ENCODE results near the gene ZNF524. TPM values are rescaled to one million over a fixed set of nuclear protein-coding genes. Genes with fewer than 3 reads are reported as not detected.
A peak's percentile ranks its signal among the peaks of the same experiment; 100 is the strongest.

The ZNF524 gene
- total RNA-seq, 1 donor from 2014 or later: 6.3 TPM

DNA sequence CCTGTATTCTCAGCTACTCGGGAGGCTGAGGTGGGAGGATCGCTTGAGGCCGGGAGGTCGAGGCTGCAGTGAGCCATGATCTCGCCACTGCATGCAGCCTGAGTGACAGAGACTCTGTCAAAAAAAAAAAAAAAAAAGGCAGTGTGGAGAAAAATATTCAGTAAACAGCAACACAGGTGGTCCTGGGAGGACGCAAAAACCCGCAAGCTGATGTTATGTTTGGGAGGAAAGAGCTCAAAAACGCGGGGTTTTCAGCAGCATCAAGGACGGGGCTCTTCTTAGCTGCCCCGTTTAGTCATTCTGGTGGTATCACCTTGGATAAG is 24.9 kb downstream of the ZNF524 start:
- Histone ChIP-seq H3K27me3 (ENCODE audit: insufficient read depth, low read length) (no peaks in the 10 kb centered on the region), H3K36me3 (ENCODE audit: insufficient read depth, low read length) (no peaks in the 10 kb centered on the region), H2AFZ (ENCODE audit: low read depth, low read length) (peak overlapping the region; percentile 95), H3K27ac (ENCODE audit: low read depth, low read length) (no peak overlapping the region), H3K4me3 (ENCODE audit: insufficient read depth, low read depth, low read length) (peak overlapping the region; percentile 73), H3K4me2 (ENCODE audit: low read length) (peak overlapping the region; percentile 99), H3K9me3 (ENCODE audit: insufficient read depth, low read depth, low read length) (no peaks in the 10 kb centered on the region), H4K20me1 (ENCODE audit: insufficient read depth, low read length) (peaks cover 13% of the 10 kb centered on the region), H3K4me1 (ENCODE audit: insufficient read depth, low read length) (no peaks in the 10 kb centered on the region), H3K79me2 (ENCODE audit: insufficient read depth, low read length) (peaks cover 8% of the 10 kb centered on the region), H3K9ac (ENCODE audit: low read length) (peak overlapping the region; percentile 94)
- peaks cover 6% of the 10 kb centered on the region for H3K4me1 Mint-ChIP-seq (ENCODE audit: low read depth, unreplicated experiment)
- H3K9me3 Mint-ChIP-seq (ENCODE audit: unreplicated experiment): no peaks in the 10 kb centered on the region
- FAIRE-seq (no peak), DNase-seq (ENCODE audit: low read depth) (no peak)
- peaks cover 2% of the 10 kb centered on the region for H3K36me3 Mint-ChIP-seq (ENCODE audit: low read depth, unreplicated experiment)
- H3K27me3 Mint-ChIP-seq (ENCODE audit: low read depth, unreplicated experiment): no peaks in the 10 kb centered on the region
- peak overlapping the region; percentile 89 for H3K4me3 Mint-ChIP-seq (ENCODE audit: unreplicated experiment)
- peak overlapping the region; percentile 4 for H3K27ac Mint-ChIP-seq (ENCODE audit: unreplicated experiment)
- TF ChIP-seq, protein P1, sequence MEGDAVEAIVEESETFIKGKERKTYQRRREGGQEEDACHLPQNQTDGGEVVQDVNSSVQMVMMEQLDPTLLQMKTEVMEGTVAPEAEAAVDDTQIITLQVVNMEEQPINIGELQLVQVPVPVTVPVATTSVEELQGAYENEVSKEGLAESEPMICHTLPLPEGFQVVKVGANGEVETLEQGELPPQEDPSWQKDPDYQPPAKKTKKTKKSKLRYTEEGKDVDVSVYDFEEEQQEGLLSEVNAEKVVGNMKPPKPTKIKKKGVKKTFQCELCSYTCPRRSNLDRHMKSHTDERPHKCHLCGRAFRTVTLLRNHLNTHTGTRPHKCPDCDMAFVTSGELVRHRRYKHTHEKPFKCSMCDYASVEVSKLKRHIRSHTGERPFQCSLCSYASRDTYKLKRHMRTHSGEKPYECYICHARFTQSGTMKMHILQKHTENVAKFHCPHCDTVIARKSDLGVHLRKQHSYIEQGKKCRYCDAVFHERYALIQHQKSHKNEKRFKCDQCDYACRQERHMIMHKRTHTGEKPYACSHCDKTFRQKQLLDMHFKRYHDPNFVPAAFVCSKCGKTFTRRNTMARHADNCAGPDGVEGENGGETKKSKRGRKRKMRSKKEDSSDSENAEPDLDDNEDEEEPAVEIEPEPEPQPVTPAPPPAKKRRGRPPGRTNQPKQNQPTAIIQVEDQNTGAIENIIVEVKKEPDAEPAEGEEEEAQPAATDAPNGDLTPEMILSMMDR (IDR thresholded peaks at IDR 0.05; ENCODE audit: insufficient read depth, low read depth, low read length): no peak
- TF ChIP-seq EZH2 (IDR thresholded peaks at IDR 0.05; ENCODE audit: insufficient read depth, low read length): no peak

- Mint-ChIP-seq H3K27me3 (ENCODE audit: low read depth, unreplicated experiment) (no peaks in the 10 kb centered on the region), H3K27ac (ENCODE audit: unreplicated experiment) (no peak overlapping the region)
- FAIRE-seq: no peak
Measured at GRCh38 chr19:55626350-55626749, 26.3 kb downstream of the ZNF524 start.

GRCh38 chr19:55632463-55632834 is 32.4 kb downstream of the ZNF524 start:
- TF ChIP-seq, protein P1 (IDR thresholded peaks at IDR 0.05; ENCODE audit: insufficient read depth, low read depth, low read length): peak; percentile 92
- no peak for TF ChIP-seq EZH2 (IDR thresholded peaks at IDR 0.05; ENCODE audit: insufficient read depth, low read length)
- Histone ChIP-seq H3K79me2 (ENCODE audit: insufficient read depth, low read length) (peaks cover 28% of the 10 kb centered on the region), H2AFZ (ENCODE audit: low read depth, low read length) (peak overlapping the region; percentile 76), H3K27me3 (ENCODE audit: insufficient read depth, low read length) (no peaks in the 10 kb centered on the region), H3K9ac (ENCODE audit: low read length) (no peak overlapping the region), H3K9me3 (ENCODE audit: insufficient read depth, low read depth, low read length) (no peaks in the 10 kb centered on the region), H3K4me1 (ENCODE audit: insufficient read depth, low read length) (peaks cover 16% of the 10 kb centered on the region), H3K4me2 (ENCODE audit: low read length) (no peak overlapping the region), H3K27ac (ENCODE audit: low read depth, low read length) (no peak overlapping the region), H4K20me1 (ENCODE audit: insufficient read depth, low read length) (peaks cover 9% of the 10 kb centered on the region), H3K4me3 (ENCODE audit: insufficient read depth, low read depth, low read length) (no peak overlapping the region), H3K36me3 (ENCODE audit: insufficient read depth, low read length) (no peaks in the 10 kb centered on the region)
- no peak overlapping the region for H3K27ac Mint-ChIP-seq (ENCODE audit: unreplicated experiment)
- H3K4me3 Mint-ChIP-seq (ENCODE audit: unreplicated experiment): no peak overlapping the region
- H3K4me1 Mint-ChIP-seq (ENCODE audit: low read depth, unreplicated experiment): peaks cover 18% of the 10 kb centered on the region
- DNase-seq (ENCODE audit: low read depth) (peak; percentile 84), FAIRE-seq (no peak)
- peaks cover 3% of the 10 kb centered on the region for H3K9me3 Mint-ChIP-seq (ENCODE audit: unreplicated experiment)
- no peaks in the 10 kb centered on the region for H3K36me3 Mint-ChIP-seq (ENCODE audit: low read depth, unreplicated experiment)
- H3K27me3 Mint-ChIP-seq (ENCODE audit: low read depth, unreplicated experiment): no peaks in the 10 kb centered on the region

More at GRCh38 chr19:55626350-55626749, 26.3 kb downstream of the ZNF524 start:
- Histone ChIP-seq H3K4me1 (ENCODE audit: insufficient read depth, low read length) (no peaks in the 10 kb centered on the region), H3K27ac (ENCODE audit: low read depth, low read length) (no peak overlapping the region), H3K27me3 (ENCODE audit: insufficient read depth, low read length) (no peaks in the 10 kb centered on the region), H3K36me3 (ENCODE audit: insufficient read depth, low read length) (no peaks in the 10 kb centered on the region), H2AFZ (ENCODE audit: low read depth, low read length) (no peak overlapping the region), H3K4me2 (ENCODE audit: low read length) (no peak overlapping the region), H3K9ac (ENCODE audit: low read length) (no peak overlapping the region), H3K4me3 (ENCODE audit: insufficient read depth, low read depth, low read length) (no peak overlapping the region), H4K20me1 (ENCODE audit: insufficient read depth, low read length) (peaks cover 13% of the 10 kb centered on the region), H3K79me2 (ENCODE audit: insufficient read depth, low read length) (peaks cover 8% of the 10 kb centered on the region), H3K9me3 (ENCODE audit: insufficient read depth, low read depth, low read length) (no peaks in the 10 kb centered on the region)
- Mint-ChIP-seq H3K36me3 (ENCODE audit: low read depth, unreplicated experiment) (peaks cover 2% of the 10 kb centered on the region), H3K4me1 (ENCODE audit: low read depth, unreplicated experiment) (no peaks in the 10 kb centered on the region), H3K4me3 (ENCODE audit: unreplicated experiment) (no peak overlapping the region), H3K9me3 (ENCODE audit: unreplicated experiment) (no peaks in the 10 kb centered on the region)
- no peak for DNase-seq (ENCODE audit: low read depth)
- TF ChIP-seq EZH2 (IDR thresholded peaks at IDR 0.05; ENCODE audit: insufficient read depth, low read length): no peak
- TF ChIP-seq, protein P1 (IDR thresholded peaks at IDR 0.05; ENCODE audit: insufficient read depth, low read depth, low read length): no peak
